HEK293 (cell line): ENCODE measurements around the gene DNAJC4.

Experiments used
- BCL6B ChIP-seq: fragments of 450-650 bp; formaldehyde crosslinking; IDR thresholded peaks from 2 replicates; pipeline ENCODE4 v1.5.1; 2017; ENCODE audit warnings: missing biosample characterization, missing genetic modification characterization
- GLI4 ChIP-seq: fragments of 450-650 bp; formaldehyde crosslinking; IDR thresholded peaks from 2 replicates; pipeline ENCODE4 v1.5.1; 2016; ENCODE audit warnings: missing biosample characterization, missing genetic modification characterization
- HOXD13 ChIP-seq: sonication (generic); formaldehyde crosslinking; IDR thresholded peaks from 2 replicates; pipeline ENCODE4 v1.8.0; 2022; ENCODE audit warnings: missing genetic modification reagents, borderline replicate concordance
- IKZF3 ChIP-seq: fragments of 450-650 bp; IDR thresholded peaks from 2 replicates; pipeline ENCODE4 v1.5.0; 2018; ENCODE audit warnings: missing biosample characterization, mild to moderate bottlenecking, missing genetic modification characterization, moderate library complexity
- KLF10 ChIP-seq: fragments of 450-650 bp; IDR thresholded peaks from 2 replicates; pipeline ENCODE4 v1.5.1; 2018; ENCODE audit warnings: missing biosample characterization, mild to moderate bottlenecking, missing genetic modification characterization
- KLF7 ChIP-seq: fragments of 450-650 bp; formaldehyde crosslinking; IDR thresholded peaks from 2 replicates; pipeline ENCODE4 v1.5.1; 2016; ENCODE audit warnings: missing biosample characterization, missing genetic modification characterization, borderline replicate concordance
- SP3 ChIP-seq: fragments of 450-650 bp; formaldehyde crosslinking; IDR thresholded peaks from 2 replicates; pipeline ENCODE4 v1.5.1; 2016; ENCODE audit warnings: missing biosample characterization, missing genetic modification characterization
- ZBTB10 ChIP-seq: fragments of 450-650 bp; formaldehyde crosslinking; IDR thresholded peaks from 2 replicates; pipeline ENCODE4 v1.5.1; 2016; ENCODE audit warnings: missing biosample characterization, missing genetic modification characterization
- ZBTB7A ChIP-seq: fragments of 450-650 bp; formaldehyde crosslinking; IDR thresholded peaks from 2 replicates; pipeline ENCODE4 v1.5.1; 2016; ENCODE audit warnings: low read depth, missing biosample characterization, missing genetic modification characterization
- ZBTB8A ChIP-seq: fragments of 450-650 bp; formaldehyde crosslinking; IDR thresholded peaks from 2 replicates; pipeline ENCODE4 v1.5.1; 2016; ENCODE audit warnings: missing biosample characterization, missing genetic modification characterization
- ZNF2 ChIP-seq: fragments of 450-650 bp; formaldehyde crosslinking; IDR thresholded peaks from 2 replicates; pipeline ENCODE4 v1.5.1; 2016; ENCODE audit warnings: missing biosample characterization, missing genetic modification characterization
- ZNF239 ChIP-seq: fragments of 450-650 bp; formaldehyde crosslinking; IDR thresholded peaks from 2 replicates; pipeline ENCODE4 v1.5.1; 2016; ENCODE audit warnings: missing biosample characterization, missing genetic modification characterization
- ZNF26 ChIP-seq: fragments of 450-650 bp; formaldehyde crosslinking; IDR thresholded peaks from 2 replicates; pipeline ENCODE4 v1.5.1; 2016; ENCODE audit warnings: missing biosample characterization, missing genetic modification characterization
- ZNF324 ChIP-seq: fragments of 450-650 bp; formaldehyde crosslinking; IDR thresholded peaks from 2 replicates; pipeline ENCODE4 v1.5.1; 2016; ENCODE audit warnings: missing biosample characterization, missing genetic modification characterization
- ZNF341 ChIP-seq: fragments of 450-650 bp; formaldehyde crosslinking; IDR thresholded peaks from 2 replicates; pipeline ENCODE4; 2016; ENCODE audit warnings: low read depth, missing biosample characterization, missing genetic modification characterization
- ZNF350 ChIP-seq: fragments of 450-650 bp; formaldehyde crosslinking; IDR thresholded peaks from 2 replicates; pipeline ENCODE4 v1.5.0; 2017; ENCODE audit warnings: missing biosample characterization, mild to moderate bottlenecking, missing genetic modification characterization
- ZNF501 ChIP-seq: fragments of 450-650 bp; formaldehyde crosslinking; IDR thresholded peaks from 2 replicates; pipeline ENCODE4 v1.5.1; 2016; ENCODE audit warnings: missing biosample characterization, missing genetic modification characterization
- ZNF514 ChIP-seq: fragments of 450-650 bp; formaldehyde crosslinking; IDR thresholded peaks from 2 replicates; pipeline ENCODE4 v1.5.1; 2016; ENCODE audit warnings: missing biosample characterization, missing genetic modification characterization
- ZNF521 ChIP-seq: fragments of 450-650 bp; formaldehyde crosslinking; IDR thresholded peaks from 2 replicates; pipeline ENCODE4 v1.5.1; 2017; ENCODE audit warnings: missing biosample characterization, mild to moderate bottlenecking, missing genetic modification characterization
- ZNF600 ChIP-seq: fragments of 450-650 bp; formaldehyde crosslinking; IDR thresholded peaks from 2 replicates; pipeline ENCODE4 v1.5.1; 2016; ENCODE audit warnings: missing biosample characterization, missing genetic modification characterization
- ZNF660 ChIP-seq: fragments of 450-650 bp; IDR thresholded peaks from 2 replicates; pipeline ENCODE4 v1.5.1; 2018; ENCODE audit warnings: missing biosample characterization, mild to moderate bottlenecking, missing genetic modification characterization
- ZNF791 ChIP-seq: fragments of 450-650 bp; formaldehyde crosslinking; IDR thresholded peaks from 2 replicates; pipeline ENCODE4 v1.5.1; 2016; ENCODE audit warnings: missing biosample characterization, missing genetic modification characterization
- ZNF792 ChIP-seq: fragments of 450-650 bp; formaldehyde crosslinking; IDR thresholded peaks from 2 replicates; pipeline ENCODE4 v1.5.1; 2016; ENCODE audit warnings: missing biosample characterization, missing genetic modification characterization
- ZSCAN23 ChIP-seq: fragments of 450-650 bp; formaldehyde crosslinking; IDR thresholded peaks from 2 replicates; pipeline ENCODE4 v1.5.1; 2016; ENCODE audit warnings: missing biosample characterization, missing genetic modification characterization
- TF ChIP-seq, protein P1 (sequence below): fragments of 450-650 bp; formaldehyde crosslinking; IDR thresholded peaks from 2 replicates; pipeline ENCODE4 v1.5.1; 2016; ENCODE audit warnings: missing biosample characterization, missing genetic modification characterization
- TF ChIP-seq, protein P2 (sequence below): fragments of 450-650 bp; formaldehyde crosslinking; IDR thresholded peaks from 2 replicates; pipeline ENCODE4 v1.5.1; 2016; ENCODE audit warnings: missing biosample characterization, missing genetic modification characterization
- TF ChIP-seq, protein P3 (sequence below): fragments of 450-650 bp; formaldehyde crosslinking; IDR thresholded peaks from 2 replicates; pipeline ENCODE4 v1.5.1; 2016; ENCODE audit warnings: missing biosample characterization, missing genetic modification characterization

The DNAJC4 gene

GRCh38 chr11:64185175-64185692, 45.1 kb upstream of the DNAJC4 start (continued):
- TF ChIP-seq ZBTB10 (tag by site-specific recombination) (no peak), BCL6B (tag by site-specific recombination) (no peak), ZNF521 (tag by site-specific recombination) (no peak), IKZF3 (tag by site-specific recombination) (peak; percentile 55), ZNF2 (tag by site-specific recombination) (peak; percentile 93), GLI4 (tag by site-specific recombination) (0 out of 2 replicates have a peak, but pooled peaks have one; percentile 65), ZNF501 (peak; percentile 91), KLF7 (tag by site-specific recombination) (peak; percentile 70; the same call in 1 of the 2 replicates), ZSCAN23 (tag by site-specific recombination) (0 out of 2 replicates have a peak, but pooled peaks have one; percentile 55), ZNF600 (tag by site-specific recombination) (peak; percentile 95), ZNF660 (tag by site-specific recombination) (peak; percentile 91), ZBTB7A (tag by site-specific recombination) (0 out of 2 replicates have a peak, but pooled peaks have one; percentile 52), ZNF792 (tag by site-specific recombination) (0 out of 2 replicates have a peak, but pooled peaks have one; percentile 43), ZNF26 (tag by site-specific recombination) (no peak), KLF10 (tag by site-specific recombination) (0 out of 2 replicates have a peak, but pooled peaks have one; percentile 20), ZNF514 (no peak), ZNF324 (peak; percentile 81), ZNF791 (no peak), ZNF239 (tag by site-specific recombination) (0 out of 2 replicates have a peak, but pooled peaks have one; percentile 65), ZNF350 (tag by site-specific recombination) (no peak), ZNF341 (peak; percentile 35; the same call in 1 of the 2 replicates), HOXD13 (CRISPR knock-in tag) (no peak), SP3 (tag by site-specific recombination) (no peak), ZBTB8A (peak; percentile 58; the same call in 1 of the 2 replicates)
- TF ChIP-seq, protein P1, sequence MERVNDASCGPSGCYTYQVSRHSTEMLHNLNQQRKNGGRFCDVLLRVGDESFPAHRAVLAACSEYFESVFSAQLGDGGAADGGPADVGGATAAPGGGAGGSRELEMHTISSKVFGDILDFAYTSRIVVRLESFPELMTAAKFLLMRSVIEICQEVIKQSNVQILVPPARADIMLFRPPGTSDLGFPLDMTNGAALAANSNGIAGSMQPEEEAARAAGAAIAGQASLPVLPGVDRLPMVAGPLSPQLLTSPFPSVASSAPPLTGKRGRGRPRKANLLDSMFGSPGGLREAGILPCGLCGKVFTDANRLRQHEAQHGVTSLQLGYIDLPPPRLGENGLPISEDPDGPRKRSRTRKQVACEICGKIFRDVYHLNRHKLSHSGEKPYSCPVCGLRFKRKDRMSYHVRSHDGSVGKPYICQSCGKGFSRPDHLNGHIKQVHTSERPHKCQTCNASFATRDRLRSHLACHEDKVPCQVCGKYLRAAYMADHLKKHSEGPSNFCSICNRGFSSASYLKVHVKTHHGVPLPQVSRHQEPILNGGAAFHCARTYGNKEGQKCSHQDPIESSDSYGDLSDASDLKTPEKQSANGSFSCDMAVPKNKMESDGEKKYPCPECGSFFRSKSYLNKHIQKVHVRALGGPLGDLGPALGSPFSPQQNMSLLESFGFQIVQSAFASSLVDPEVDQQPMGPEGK (tag by site-specific recombination) = peak; percentile 66; the same call in 1 of the 2 replicates
- TF ChIP-seq, protein P2, sequence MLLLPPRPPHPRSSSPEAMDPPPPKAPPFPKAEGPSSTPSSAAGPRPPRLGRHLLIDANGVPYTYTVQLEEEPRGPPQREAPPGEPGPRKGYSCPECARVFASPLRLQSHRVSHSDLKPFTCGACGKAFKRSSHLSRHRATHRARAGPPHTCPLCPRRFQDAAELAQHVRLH = 0 out of 2 replicates have a peak, but pooled peaks have one; percentile 8
- TF ChIP-seq, protein P3, sequence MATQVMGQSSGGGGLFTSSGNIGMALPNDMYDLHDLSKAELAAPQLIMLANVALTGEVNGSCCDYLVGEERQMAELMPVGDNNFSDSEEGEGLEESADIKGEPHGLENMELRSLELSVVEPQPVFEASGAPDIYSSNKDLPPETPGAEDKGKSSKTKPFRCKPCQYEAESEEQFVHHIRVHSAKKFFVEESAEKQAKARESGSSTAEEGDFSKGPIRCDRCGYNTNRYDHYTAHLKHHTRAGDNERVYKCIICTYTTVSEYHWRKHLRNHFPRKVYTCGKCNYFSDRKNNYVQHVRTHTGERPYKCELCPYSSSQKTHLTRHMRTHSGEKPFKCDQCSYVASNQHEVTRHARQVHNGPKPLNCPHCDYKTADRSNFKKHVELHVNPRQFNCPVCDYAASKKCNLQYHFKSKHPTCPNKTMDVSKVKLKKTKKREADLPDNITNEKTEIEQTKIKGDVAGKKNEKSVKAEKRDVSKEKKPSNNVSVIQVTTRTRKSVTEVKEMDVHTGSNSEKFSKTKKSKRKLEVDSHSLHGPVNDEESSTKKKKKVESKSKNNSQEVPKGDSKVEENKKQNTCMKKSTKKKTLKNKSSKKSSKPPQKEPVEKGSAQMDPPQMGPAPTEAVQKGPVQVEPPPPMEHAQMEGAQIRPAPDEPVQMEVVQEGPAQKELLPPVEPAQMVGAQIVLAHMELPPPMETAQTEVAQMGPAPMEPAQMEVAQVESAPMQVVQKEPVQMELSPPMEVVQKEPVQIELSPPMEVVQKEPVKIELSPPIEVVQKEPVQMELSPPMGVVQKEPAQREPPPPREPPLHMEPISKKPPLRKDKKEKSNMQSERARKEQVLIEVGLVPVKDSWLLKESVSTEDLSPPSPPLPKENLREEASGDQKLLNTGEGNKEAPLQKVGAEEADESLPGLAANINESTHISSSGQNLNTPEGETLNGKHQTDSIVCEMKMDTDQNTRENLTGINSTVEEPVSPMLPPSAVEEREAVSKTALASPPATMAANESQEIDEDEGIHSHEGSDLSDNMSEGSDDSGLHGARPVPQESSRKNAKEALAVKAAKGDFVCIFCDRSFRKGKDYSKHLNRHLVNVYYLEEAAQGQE (tag by site-specific recombination) = peak; percentile 50; the same call in 1 of the 2 replicates
